A549 (cell line): Measurements from ENCODE around the gene USP3. TPM values are rescaled to one million over a fixed set of nuclear protein-coding genes. Genes with fewer than 3 reads are reported as not detected.

ENCODE experiments used
- ATAC-seq, 2 experiments: fragments of 200-7000 bp in 1 of 2; fragments of >200 bp in 1 of 2; cut with Nextera tagmentation in 1 of 2; cut with Tn5 transposase in 1 of 2; 3 replicates each; pipeline versions ENCODE4 v1.8.0 to v1.9.1; 2018 to 2020; ENCODE audit warnings: mild to moderate bottlenecking in 1 of 2, moderate library complexity in 1 of 2
- CTCF ChIA-PET: fragments of 300-600 bp; sonication (Branson Sonifier 250); formaldehyde crosslinking; extraction: SDS; loops from one replicate; lab custom pipeline; 2021; ENCODE audit warnings: antibody characterized with exemption, inconsistent platforms; lab: Yijun Ruan, JAX
- POLR2A ChIA-PET: fragments of 350-600 bp; formaldehyde crosslinking; extraction: SDS; loops from one replicate; lab custom pipeline; 2021; ENCODE audit warnings: antibody characterized with exemption, inconsistent platforms; lab: Yijun Ruan, JAX
- DNase-seq, 2 experiments: peaks; one replicate each; pipeline versions ENCODE4 v3.0.0 to v3.0.0-alpha.2; 2011 to 2016; ENCODE audit warnings: low read depth in 1 of 2, low spot score in 1 of 2
- FAIRE-seq: peaks from 2 replicates; lab custom pipeline; 2011; peaks lifted over from hg19 to GRCh38; lab: Jason Lieb, UNC
- H3K27ac ChIP-seq, 2 experiments: fragments of >200 bp; sonication (Bioruptor Twin); formaldehyde crosslinking; 3 replicates each; pipeline ENCODE4 v1.5.1; 2016 to 2017
- H3K4me1 ChIP-seq: fragments of >200 bp; sonication (Bioruptor Twin); formaldehyde crosslinking; 3 replicates; pipeline ENCODE4 v1.6.1; 2016
- H3K4me2 ChIP-seq: fragments of >200 bp; sonication (Bioruptor Twin); formaldehyde crosslinking; 3 replicates; pipeline ENCODE4 v1.6.1; 2016
- H3K4me3 ChIP-seq: fragments of >200 bp; sonication (Bioruptor Twin); formaldehyde crosslinking; 3 replicates; pipeline ENCODE4 v1.5.1; 2016
- H3K9me3 ChIP-seq: fragments of >200 bp; sonication (Bioruptor Twin); formaldehyde crosslinking; 3 replicates; pipeline ENCODE4 v1.6.1; 2016
- ATOH8 ChIP-seq: fragments of 250-450 bp; sonication (Bioruptor Pico); IDR thresholded peaks from 2 replicates; pipeline ENCODE4 v1.5.0; 2020; ENCODE audit warnings: low read depth, mild to moderate bottlenecking, moderate library complexity
- BCL3 ChIP-seq: fragments of >200 bp; sonication (Bioruptor Twin); formaldehyde crosslinking; IDR thresholded peaks from 3 replicates; pipeline ENCODE4 v1.6.1; 2016
- CBX8 ChIP-seq: fragments of 200-600 bp; sonication (generic); IDR thresholded peaks from 2 replicates; pipeline ENCODE4 v1.6.1; 2016
- CEBPB ChIP-seq, 2 experiments: fragments of >200 bp in 1 of 2; sonication (Bioruptor Twin) in 1 of 2; formaldehyde crosslinking in 1 of 2; IDR thresholded peaks; 2 replicates each; pipeline ENCODE4 v1.6.1; 2012 to 2016
- CHD4 ChIP-seq: fragments of 200-600 bp; sonication (generic); IDR thresholded peaks from 2 replicates; pipeline ENCODE4 v1.6.1; 2016; ENCODE audit warnings: antibody characterized with exemption, mild to moderate bottlenecking, borderline replicate concordance
- EP300 ChIP-seq, 2 experiments: fragments of >200 bp; sonication (Bioruptor Twin); formaldehyde crosslinking; IDR thresholded peaks; 2 replicates in 1 of 2; 3 replicates in 1 of 2; pipeline ENCODE4 v1.6.1; 2016 to 2017
- FOSL2 ChIP-seq, 2 experiments: fragments of 450-650 bp in 1 of 2; fragments of >200 bp in 1 of 2; sonication (Bioruptor Twin) in 1 of 2; formaldehyde crosslinking; IDR thresholded peaks; 2 replicates each; pipeline versions ENCODE4 v1.5.0 to v1.6.1; 2016 to 2020; ENCODE audit warnings: mild to moderate bottlenecking in 1 of 2, moderate library complexity in 1 of 2
- FOXS1 ChIP-seq: fragments of 250-450 bp; sonication (Bioruptor Pico); IDR thresholded peaks from 2 replicates; pipeline ENCODE4 v1.5.0; 2020; ENCODE audit warnings: mild to moderate bottlenecking, moderate library complexity
- GATA3 ChIP-seq: IDR thresholded peaks from 2 replicates; pipeline ENCODE4 v1.6.1; 2012; ENCODE audit warnings: borderline replicate concordance
- HDAC2 ChIP-seq: fragments of 200-600 bp; sonication (generic); IDR thresholded peaks from 2 replicates; pipeline ENCODE4 v1.6.1; 2016
- HES2 ChIP-seq: fragments of >200 bp; sonication (Bioruptor Twin); formaldehyde crosslinking; IDR thresholded peaks from 2 replicates; pipeline ENCODE4 v1.6.1; 2016
- HOXA7 ChIP-seq: fragments of 250-450 bp; sonication (Bioruptor Pico); IDR thresholded peaks from 2 replicates; pipeline ENCODE4 v1.5.0; 2020; ENCODE audit warnings: mild to moderate bottlenecking, moderate library complexity
- JUN ChIP-seq, 2 experiments: fragments of >200 bp; sonication (Bioruptor Twin); formaldehyde crosslinking; IDR thresholded peaks; 2 replicates in 1 of 2; 3 replicates in 1 of 2; pipeline ENCODE4 v1.6.1; 2016 to 2017
- JUNB ChIP-seq: fragments of >200 bp; sonication (Bioruptor Twin); formaldehyde crosslinking; IDR thresholded peaks from 2 replicates; pipeline ENCODE4 v1.6.1; 2016
- MAX ChIP-seq: IDR thresholded peaks from 2 replicates; pipeline ENCODE4 v1.6.1; 2012
- MAZ ChIP-seq: fragments of 150-350 bp; IDR thresholded peaks from 2 replicates; pipeline ENCODE4 v1.6.1; 2014; ENCODE audit warnings: antibody characterized with exemption, low read depth, low read length, borderline replicate concordance
- NR3C1 ChIP-seq: fragments of >200 bp; sonication (Bioruptor Twin); formaldehyde crosslinking; IDR thresholded peaks from 3 replicates; pipeline ENCODE4 v1.6.1; 2017
- TFCP2L1 ChIP-seq: fragments of 250-450 bp; sonication (Bioruptor Pico); IDR thresholded peaks from 2 replicates; pipeline ENCODE4 v1.5.0; 2021; ENCODE audit warnings: mild to moderate bottlenecking
- WGBS: methylation state at CpG from one replicate; pipeline ENCODE4 v1.1.6; 2017; ENCODE audit errors: missing lambda C conversion rate; 5-methylcytosine and 5-hydroxymethylcytosine counted together
- polyA plus RNA-seq, 4 experiments: library from polyadenylated mRNA; depleted of rRNA in 3 of 4; stranded (reverse); fragments of >200 nt; fragmentation: RNase III in 1 of 4; extraction: RNeasy Plus Mini Kit Qiagen cat#74134 plus additional on column Dnase treatment in 1 of 4; gene quantifications; 2 replicates in 3 of 4; 3 replicates in 1 of 4; pipeline ENCODE4 v1.2.3, GENCODE V29; 2011 to 2017

The USP3 gene
- polyA plus RNA-seq, 2 of the 4 experiments (the other 2 are of a cell fraction): 41.8 to 99.1 TPM

- Histone ChIP-seq H3K4me3 (no peak overlapping the region), H3K4me1 (peaks cover 28% of the 10 kb centered on the region), H3K9me3 (no peaks in the 10 kb centered on the region), H3K4me2 (peak overlapping the region; percentile 54), H3K27ac (peak overlapping the region in 1 of 2 experiments; percentile 37; a peak in 1 of 6 replicates)
- TF ChIP-seq GATA3 (peak; percentile 34; the same call in 1 of the 2 replicates), ATOH8 (CRISPR knock-in tag) (no peak), CHD4 (no peak), HOXA7 (CRISPR knock-in tag) (no peak), BCL3 (no peak), EP300 (IDR thresholded peaks at IDR 0.05) (peak in 1 of 2 experiments; percentile 4; a peak in 1 of 5 replicates), JUN (IDR thresholded peaks at IDR 0.05) (peak in 1 of 2 experiments; percentile 56; a peak in 1 of 5 replicates), MAX (no peak), MAZ (no peak), JUNB (0 out of 2 replicates have a peak, but pooled peaks have one; percentile 46), TFCP2L1 (CRISPR knock-in tag) (no peak), FOXS1 (peak; percentile 66; the same call in 1 of the 2 replicates), HES2 (no peak), NR3C1 (no peak), CEBPB (IDR thresholded peaks at IDR 0.05) (peak; percentile 49 to 60; a peak in 3 of 4 replicates)
- POLR2A ChIA-PET: no interaction called here
- DNase-seq (peak in 1 of 2 experiments; percentile 58), ATAC-seq (peak; percentile 27 to 53; a peak in 3 of 6 replicates), FAIRE-seq (peak; percentile 97)
- WGBS: 27% methylated on average over 2 of the region's 2 CpGs
- CTCF ChIA-PET: interaction anchor here (1.0 to 4.4 kb wide), 6 partner anchors 12 to 481 kb away, joined by 3 to 44 read pairs (median 4); no protein-coding TSS in a partner anchor
Measured at GRCh38 chr15:63587527-63587926, 83.1 kb downstream of the USP3 start.

- DNase-seq (no peak), ATAC-seq (no peak; a peak in 1 of 6 replicates), FAIRE-seq (peak; percentile 39)
- Histone ChIP-seq H3K4me3 (no peak overlapping the region), H3K4me2 (no peak overlapping the region), H3K4me1 (peaks cover 22% of the 10 kb centered on the region), H3K27ac (no peak overlapping the region), H3K9me3 (no peaks in the 10 kb centered on the region)
- ChIA-PET CTCF (interaction anchor here (0.9 to 4.4 kb wide), 8 partner anchors 11 to 480 kb away, joined by 3 to 44 read pairs (median 5); no protein-coding TSS in a partner anchor), POLR2A (no interaction called here)
- TF ChIP-seq CBX8: no peak
- no peak for TF ChIP-seq FOSL2 (IDR thresholded peaks at IDR 0.05)
- TF ChIP-seq FOSL2 (CRISPR knock-in tag; IDR thresholded peaks at IDR 0.05): no peak
- no peak for TF ChIP-seq HDAC2
- no peak for TF ChIP-seq ATOH8 (CRISPR knock-in tag)
- over 99% methylated on average over 6 of the region's 6 CpGs for WGBS
Measured at GRCh38 chr15:63588826-63589225, 84.4 kb downstream of the USP3 start.
